CD14-positive monocyte (primary cell): Measurements from ENCODE around the gene ATP5PD. TPM values are rescaled to one million over a fixed set of nuclear protein-coding genes. Genes with fewer than 3 reads are reported as not detected.

Experiments used
- DNase-seq, 3 donors: peaks; one replicate each; pipeline ENCODE4 v3.0.0-alpha.2; 2011 to 2022
- H2AFZ ChIP-seq: 2 replicates; pipeline ENCODE4 v1.6.0; 2012; ENCODE audit warnings: mild to moderate bottlenecking, low read depth, low read length, inconsistent platforms; ENCODE audit not compliant: insufficient read depth, poor library complexity, severe bottlenecking
- H3K27ac ChIP-seq, 2 donors: 1 replicate in 1 of 2; 2 replicates in 1 of 2; pipeline ENCODE4 v1.5.1; 2012 to 2013; ENCODE audit warnings: low read length in 2 of 2, control low read depth in 1 of 2, inconsistent platforms in 1 of 2, low read depth in 1 of 2, mild to moderate bottlenecking in 1 of 2
- H3K27me3 ChIP-seq, 2 donors: one replicate each; pipeline versions ENCODE4 v1.6.0 to v1.6.1; 2011 to 2013; ENCODE audit warnings: low read length in 2 of 2; ENCODE audit not compliant: control insufficient read depth in 2 of 2, insufficient read depth in 2 of 2
- H3K36me3 ChIP-seq, 2 donors: replicated peaks in 1 of 2; 1 replicate in 1 of 2; 2 replicates in 1 of 2; pipeline versions ENCODE4 v1.5.1 to v1.6.1; 2012 to 2013; ENCODE audit warnings: low read length in 2 of 2, control low read depth in 1 of 2, inconsistent platforms in 1 of 2, mild to moderate bottlenecking in 1 of 2; ENCODE audit not compliant: insufficient read depth in 2 of 2, control insufficient read depth in 1 of 2
- H3K4me1 ChIP-seq, 2 donors: 1 replicate in 1 of 2; 2 replicates in 1 of 2; pipeline versions ENCODE4 v1.5.1 to v1.6.1; 2012 to 2013; ENCODE audit warnings: low read length in 2 of 2, control low read depth in 1 of 2, inconsistent platforms in 1 of 2, mild to moderate bottlenecking in 1 of 2, moderate library complexity in 1 of 2; ENCODE audit not compliant: insufficient read depth in 2 of 2, control insufficient read depth in 1 of 2
- H3K4me2 ChIP-seq: replicated peaks from 2 replicates; pipeline ENCODE3; 2012; ENCODE audit warnings: low read length, moderate library complexity, mild to moderate bottlenecking; ENCODE audit not compliant: poor library complexity, severe bottlenecking; ENCODE audit errors: extremely low read depth
- H3K4me3 ChIP-seq, 3 experiments: fragments of 200-600 bp in 1 of 3; sonication (generic) in 1 of 3; replicated peaks in 1 of 3; 1 replicate in 2 of 3; 2 replicates in 1 of 3; pipeline ENCODE4 v1.5.1; 2011 to 2013; ENCODE audit warnings: low read length in 3 of 3, mild to moderate bottlenecking in 3 of 3, control low read depth in 2 of 3, low read depth in 2 of 3, inconsistent platforms in 1 of 3, moderate library complexity in 1 of 3
- H3K79me2 ChIP-seq: 2 replicates; pipeline ENCODE4 v1.6.0; 2012; ENCODE audit warnings: mild to moderate bottlenecking, control low read depth, inconsistent platforms, low read length, moderate library complexity; ENCODE audit not compliant: insufficient read depth
- H3K9ac ChIP-seq: 2 replicates; pipeline ENCODE4 v1.6.0; 2017; ENCODE audit warnings: low read length, mild to moderate bottlenecking; ENCODE audit not compliant: insufficient read depth, poor library complexity, severe bottlenecking
- H3K9me3 ChIP-seq, 2 donors: replicated peaks in 1 of 2; 1 replicate in 1 of 2; 2 replicates in 1 of 2; pipeline versions ENCODE4 v1.5.1 to v1.6.1; 2012 to 2013; ENCODE audit warnings: low read length in 2 of 2, control low read depth in 1 of 2; ENCODE audit not compliant: control insufficient read depth in 1 of 2, insufficient read depth in 1 of 2
- H4K20me1 ChIP-seq: 2 replicates; pipeline ENCODE4 v1.6.0; 2012; ENCODE audit warnings: mild to moderate bottlenecking, low read length, control low read depth, moderate library complexity; ENCODE audit not compliant: insufficient read depth
- H3K27ac Mint-ChIP-seq, 7 donors: one replicate each; pipeline ENCODE4 v1.8.0; 2020; ENCODE audit warnings: mild to moderate bottlenecking in 7 of 7, mixed read lengths in 7 of 7, moderate library complexity in 6 of 7, inconsistent platforms in 2 of 7
- H3K27me3 Mint-ChIP-seq, 3 donors: one replicate each; pipeline ENCODE4 v1.8.0; 2021 to 2022; ENCODE audit warnings: low read depth in 3 of 3, mild to moderate bottlenecking in 3 of 3, mixed read lengths in 3 of 3, moderate library complexity in 3 of 3, inconsistent platforms in 1 of 3
- H3K36me3 Mint-ChIP-seq, 2 donors: one replicate each; pipeline ENCODE4 v1.8.0; 2020; ENCODE audit warnings: mixed read lengths in 2 of 2, inconsistent platforms in 1 of 2, mild to moderate bottlenecking in 1 of 2
- H3K4me1 Mint-ChIP-seq: one replicate; pipeline ENCODE4 v1.8.0; 2020; ENCODE audit warnings: mild to moderate bottlenecking, mixed read lengths
- H3K4me3 Mint-ChIP-seq, 2 donors: one replicate each; pipeline ENCODE4 v1.8.0; 2020; ENCODE audit warnings: mild to moderate bottlenecking in 2 of 2, mixed read lengths in 2 of 2, moderate library complexity in 1 of 2
- H3K9me3 Mint-ChIP-seq, 7 donors: one replicate each; pipeline ENCODE4 v1.8.0; 2020 to 2022; ENCODE audit warnings: mixed read lengths in 7 of 7, mild to moderate bottlenecking in 6 of 7, moderate library complexity in 6 of 7, inconsistent platforms in 2 of 7
- WGBS: methylation state at CpG from one replicate; pipeline ENCODE4 v1.1.5; 2013; ENCODE audit warnings: missing lambda C conversion rate; ENCODE audit not compliant: insufficient coverage; 5-methylcytosine and 5-hydroxymethylcytosine counted together
- intact Hi-C, 2 donors: fragments of 100-400 bp; cut with micrococcal nuclease; formaldehyde crosslinking; loops; one replicate each; pipeline versions ENCODE4 v1.15.0 to v1.15.1; 2023
- polyA plus RNA-seq, 3 donors: library from polyadenylated mRNA; depleted of rRNA in 1 of 3; unstranded in 2 of 3; stranded (reverse) in 1 of 3; fragments of 300-500 nt in 2 of 3; fragments of >200 nt in 1 of 3; fragmentation: Illumina TruSeq in 2 of 3; gene quantifications; 1 replicate in 2 of 3; 2 replicates in 1 of 3; pipeline ENCODE4 v1.2.3, GENCODE V29; 2012 to 2021
- TF ChIP-seq, protein P1 (sequence below): fragments of 200-600 bp; IDR thresholded peaks from one replicate; pipeline ENCODE4 v1.8.0; 2022; ENCODE audit warnings: antibody characterized with exemption, mild to moderate bottlenecking

Gene ATP5PD
- polyA plus RNA-seq, 3 donors: 139 to 451 (median 437) TPM

DNA sequence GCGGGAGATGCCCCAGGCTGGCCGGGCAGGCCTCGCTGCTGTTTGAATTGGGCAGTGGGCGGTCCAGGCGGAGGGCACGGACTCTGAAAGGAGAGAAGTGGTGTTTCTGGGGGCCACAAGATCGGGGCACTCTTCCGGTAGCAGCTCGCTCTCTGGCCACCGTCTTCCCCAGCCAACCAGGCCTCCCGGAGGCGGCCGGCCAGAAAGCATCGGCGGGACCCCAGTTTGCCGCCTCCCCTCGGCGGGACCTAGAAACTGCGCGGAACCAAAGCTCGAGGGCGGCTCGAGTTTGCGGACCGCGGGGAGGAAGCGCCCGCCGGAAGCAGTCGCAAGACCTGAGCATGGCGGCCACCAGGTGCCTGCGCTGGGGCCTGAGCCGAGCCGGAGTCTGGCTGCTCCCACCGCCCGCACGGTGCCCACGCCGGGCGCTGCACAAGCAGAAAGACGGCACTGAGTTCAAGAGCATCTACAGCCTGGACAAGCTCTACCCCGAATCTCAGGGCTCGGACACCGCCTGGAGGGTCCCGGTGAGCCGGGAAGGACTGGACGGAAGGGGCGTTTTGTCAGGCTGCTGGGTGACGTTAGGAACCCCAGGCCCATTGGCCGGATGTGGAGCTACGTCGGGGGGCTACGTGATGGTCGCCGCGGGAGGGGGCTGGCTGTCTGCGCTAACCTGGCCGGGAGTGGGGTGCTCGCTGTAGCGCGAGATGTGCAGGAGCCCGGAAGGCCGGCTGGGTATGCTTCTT, 34.2 kb downstream of the ATP5PD start, which contains the start of gene MRPL58:
Gene MRPL58 (plus strand): TSS at position 325 of the 746 bp plus-strand sequence. CDS start 17 bp downstream, at position 342.
- peak; percentile 76 for DNase-seq
- peaks cover 1 to 8% (median 4%) of the 10 kb centered on the region in 3 donors for H3K27me3 Mint-ChIP-seq
- TF ChIP-seq, protein P1, sequence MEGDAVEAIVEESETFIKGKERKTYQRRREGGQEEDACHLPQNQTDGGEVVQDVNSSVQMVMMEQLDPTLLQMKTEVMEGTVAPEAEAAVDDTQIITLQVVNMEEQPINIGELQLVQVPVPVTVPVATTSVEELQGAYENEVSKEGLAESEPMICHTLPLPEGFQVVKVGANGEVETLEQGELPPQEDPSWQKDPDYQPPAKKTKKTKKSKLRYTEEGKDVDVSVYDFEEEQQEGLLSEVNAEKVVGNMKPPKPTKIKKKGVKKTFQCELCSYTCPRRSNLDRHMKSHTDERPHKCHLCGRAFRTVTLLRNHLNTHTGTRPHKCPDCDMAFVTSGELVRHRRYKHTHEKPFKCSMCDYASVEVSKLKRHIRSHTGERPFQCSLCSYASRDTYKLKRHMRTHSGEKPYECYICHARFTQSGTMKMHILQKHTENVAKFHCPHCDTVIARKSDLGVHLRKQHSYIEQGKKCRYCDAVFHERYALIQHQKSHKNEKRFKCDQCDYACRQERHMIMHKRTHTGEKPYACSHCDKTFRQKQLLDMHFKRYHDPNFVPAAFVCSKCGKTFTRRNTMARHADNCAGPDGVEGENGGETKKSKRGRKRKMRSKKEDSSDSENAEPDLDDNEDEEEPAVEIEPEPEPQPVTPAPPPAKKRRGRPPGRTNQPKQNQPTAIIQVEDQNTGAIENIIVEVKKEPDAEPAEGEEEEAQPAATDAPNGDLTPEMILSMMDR: peak; percentile 67
- peak within 1 kb of the TSS; percentile 93 to 97 for H3K4me3 Mint-ChIP-seq
- H3K36me3 ChIP-seq: peaks cover 9 to 11% of the 10 kb centered on the region in 2 donors
- no peaks in the 10 kb centered on the region for H3K9me3 ChIP-seq
- H3K79me2 ChIP-seq: peaks cover 19% of the 10 kb centered on the region
- peak within 1 kb of the TSS; percentile 94 for H3K4me2 ChIP-seq
- H3K4me1 ChIP-seq: peaks cover 17 to 22% of the 10 kb centered on the region in 2 donors
- intact Hi-C loops: no loop called here
- no peaks in the 10 kb centered on the region for H3K9me3 Mint-ChIP-seq
- peak within 1 kb of the TSS; percentile 90 to 97 (median 94) for H3K4me3 ChIP-seq
- peak within 1 kb of the TSS; percentile 82 for H3K9ac ChIP-seq
- peak within 1 kb of the TSS; percentile 97 for H2AFZ ChIP-seq
- peak within 1 kb of the TSS; percentile 22 to 80 for H3K27ac ChIP-seq
- peaks cover 20% of the 10 kb centered on the region for H3K4me1 Mint-ChIP-seq
- peak within 1 kb of the TSS; percentile 56 to 91 (median 81) for H3K27ac Mint-ChIP-seq
- H4K20me1 ChIP-seq: peaks cover 20% of the 10 kb centered on the region
- WGBS: 2% methylated on average over 63 of the region's 63 CpGs
- H3K36me3 Mint-ChIP-seq: peaks cover 13% of the 10 kb centered on the region in 2 donors
- H3K27me3 ChIP-seq: no peaks in the 10 kb centered on the region

DNA sequence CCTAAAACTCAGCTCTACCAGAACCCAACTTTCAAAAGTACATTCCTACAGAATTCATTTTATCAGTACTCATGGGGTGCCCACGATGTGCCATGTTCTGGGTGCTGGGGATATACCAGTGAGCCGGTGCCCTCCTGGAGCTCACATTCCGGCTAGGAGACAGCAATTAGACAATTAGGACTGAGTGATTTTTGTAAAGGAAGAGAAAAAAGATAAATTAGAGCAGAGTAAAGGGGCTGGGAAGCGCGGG, 34.7 kb downstream of the ATP5PD start:
- H3K36me3 Mint-ChIP-seq: peaks cover 11 to 12% of the 10 kb centered on the region in 2 donors
- intact Hi-C loops: no loop called here
- Histone ChIP-seq H3K36me3 (peaks cover 9 to 10% of the 10 kb centered on the region in 2 donors), H3K9ac (peak overlapping the region; percentile 82), H3K79me2 (peaks cover 19% of the 10 kb centered on the region), H2AFZ (peak overlapping the region; percentile 97), H4K20me1 (peaks cover 20% of the 10 kb centered on the region), H3K4me1 (peaks cover 17 to 22% of the 10 kb centered on the region in 2 donors), H3K9me3 (no peaks in the 10 kb centered on the region), H3K4me2 (peak overlapping the region; percentile 94), H3K27me3 (no peaks in the 10 kb centered on the region), H3K27ac (peak overlapping the region in 1 of 2 donors; percentile 18), H3K4me3 (peak overlapping the region; percentile 90 to 97 (median 94))
- H3K27me3 Mint-ChIP-seq: peaks cover 1 to 8% (median 4%) of the 10 kb centered on the region in 3 donors
- peak overlapping the region; percentile 93 to 97 for H3K4me3 Mint-ChIP-seq
- TF ChIP-seq, protein P1: no peak
- H3K4me1 Mint-ChIP-seq: peaks cover 20% of the 10 kb centered on the region
- 70% methylated on average over 4 of the region's 5 CpGs for WGBS
- no peaks in the 10 kb centered on the region for H3K9me3 Mint-ChIP-seq
- peak overlapping the region in 1 of 7 donors; percentile 56 for H3K27ac Mint-ChIP-seq
- no peak for DNase-seq
